OCI-LY7 (cell line): ENCODE results near the gene PCCA. TPM values are rescaled to one million over a fixed set of nuclear protein-coding genes. Genes with fewer than 3 reads are reported as not detected.

ENCODE experiments used
- BruUV-seq: library from RNA; stranded (reverse); fragments of 400-500 nt; replicated peaks from 2 replicates; lab custom pipeline; 2021; lab: Mats Ljungman, UMichigan
- CTCF ChIA-PET: fragments of 300-600 bp; sonication (Branson Sonifier 250); formaldehyde crosslinking; loops from one replicate; lab custom pipeline; 2022; ENCODE audit warnings: antibody characterized with exemption; ENCODE audit not compliant: unreplicated experiment; lab: Charles Lee
- POLR2A ChIA-PET: fragments of 300-600 bp; sonication (Branson Sonifier 250); formaldehyde crosslinking; loops from one replicate; lab custom pipeline; 2022; ENCODE audit warnings: antibody characterized with exemption; lab: Charles Lee
- DNase-seq: peaks from one replicate; pipeline ENCODE4 v3.0.0-alpha.2; 2015; ENCODE audit warnings: low spot score
- H2AFZ ChIP-seq: fragments of 200-600 bp; sonication (generic), shearing (Covaris generic); 2 replicates; pipeline ENCODE4 v1.6.1; 2014; ENCODE audit warnings: mild to moderate bottlenecking, antibody characterized with exemption, low read length, moderate library complexity
- H3K27ac ChIP-seq: fragments of 200-600 bp; sonication (generic); 2 replicates; pipeline ENCODE4 v1.5.1; 2014; ENCODE audit warnings: mixed run types, low read depth, mild to moderate bottlenecking, moderate library complexity, low read length, inconsistent platforms; ENCODE audit not compliant: poor library complexity, severe bottlenecking
- H3K36me3 ChIP-seq: fragments of 200-600 bp; sonication (generic); 2 replicates; pipeline ENCODE4 v1.6.1; 2014; ENCODE audit warnings: mild to moderate bottlenecking, antibody characterized with exemption, low read length, moderate library complexity, mixed read lengths; ENCODE audit not compliant: insufficient read depth
- H3K4me1 ChIP-seq: fragments of 200-600 bp; sonication (generic); 2 replicates; pipeline ENCODE4 v1.5.1; 2014; ENCODE audit warnings: mild to moderate bottlenecking, low read length; ENCODE audit not compliant: insufficient read depth, poor library complexity, severe bottlenecking
- H3K4me2 ChIP-seq: fragments of 200-600 bp; sonication (generic); 2 replicates; pipeline ENCODE4 v1.6.1; 2014; ENCODE audit warnings: mild to moderate bottlenecking, low read length
- H3K4me3 ChIP-seq: fragments of 200-600 bp; sonication (generic); 2 replicates; pipeline ENCODE4 v1.5.1; 2014; ENCODE audit warnings: mild to moderate bottlenecking, low read depth, low read length; ENCODE audit not compliant: poor library complexity, severe bottlenecking
- H3K79me2 ChIP-seq: fragments of 200-600 bp; sonication (generic); 2 replicates; pipeline ENCODE4 v1.6.1; 2016; ENCODE audit warnings: low read depth, mild to moderate bottlenecking, low read length, moderate library complexity, mixed read lengths; ENCODE audit not compliant: insufficient read depth
- H3K9me2 ChIP-seq: fragments of 200-600 bp; sonication (generic); 2 replicates; pipeline ENCODE4 v1.6.1; 2016; ENCODE audit warnings: mild to moderate bottlenecking, low read length, mixed read lengths; ENCODE audit not compliant: insufficient read depth
- H3K9me3 ChIP-seq: fragments of 200-600 bp; sonication (generic); 2 replicates; pipeline ENCODE4 v1.6.1; 2014; ENCODE audit warnings: mild to moderate bottlenecking, mixed run types, low read length, mixed read lengths
- H4K20me1 ChIP-seq: fragments of 200-600 bp; sonication (generic); 2 replicates; pipeline ENCODE4 v1.6.1; 2014; ENCODE audit warnings: mild to moderate bottlenecking, antibody characterized with exemption, low read length, moderate library complexity, mixed read lengths; ENCODE audit not compliant: insufficient read depth
- CTCF ChIP-seq: fragments of 200-600 bp; sonication (generic); conservative IDR thresholded peaks from 2 replicates; pipeline ENCODE4 v1.5.1; 2014; ENCODE audit warnings: mild to moderate bottlenecking, antibody characterized with exemption, low read length, moderate library complexity, mixed read lengths
- EZH2phosphoT487 ChIP-seq: fragments of 200-600 bp; sonication (generic); IDR thresholded peaks from 2 replicates; pipeline ENCODE4 v1.6.1; 2018; ENCODE audit warnings: low read depth, borderline replicate concordance, mild to moderate bottlenecking, mixed run types, antibody characterized with exemption, low read length, moderate library complexity, mixed read lengths
- intact Hi-C: fragments of 100-400 bp; cut with micrococcal nuclease; formaldehyde crosslinking; loops from one replicate; pipeline ENCODE4 v1.10.0; 2022; ENCODE audit not compliant: unreplicated experiment
- total RNA-seq, 2 experiments: library from RNA; depleted of rRNA in 1 of 2; stranded (reverse); fragments of >200 nt in 1 of 2; shearing (Covaris generic) in 1 of 2; gene quantifications; 2 replicates each; pipeline ENCODE4 v1.2.3, GENCODE V29; 2014 to 2022

Gene PCCA
- total RNA-seq, 2 experiments from 2014 or later = 2.7 to 7.2 TPM

GRCh38 chr13:100234006-100234405, 145.1 kb downstream of the PCCA start:
- peaks cover 5% of the 10 kb centered on the region for H3K4me1 ChIP-seq
- no peak overlapping the region for H3K4me2 ChIP-seq
- H3K27ac ChIP-seq = no peak overlapping the region
- no peaks in the 10 kb centered on the region for H4K20me1 ChIP-seq
- TF ChIP-seq EZH2phosphoT487 (no peak), CTCF (no peak)
- ChIA-PET CTCF (no interaction called here), POLR2A (no interaction called here)
- H3K79me2 ChIP-seq = no peaks in the 10 kb centered on the region
- BruUV-seq = no TSS peak
- H3K4me3 ChIP-seq = no peak overlapping the region
- no peak for DNase-seq
- H3K36me3 ChIP-seq = no peaks in the 10 kb centered on the region
- intact Hi-C loops = loop anchor here (10.0 kb wide), 1 partner anchor 579 kb away; no protein-coding TSS in a partner anchor
- H2AFZ ChIP-seq = no peak overlapping the region
- no peaks in the 10 kb centered on the region for H3K9me2 ChIP-seq
- H3K9me3 ChIP-seq = no peaks in the 10 kb centered on the region

- H2AFZ ChIP-seq = no peak overlapping the region
- no peak for TF ChIP-seq EZH2phosphoT487
- no peak for TF ChIP-seq CTCF
- ChIA-PET CTCF (no interaction called here), POLR2A (no interaction called here)
- no peaks in the 10 kb centered on the region for H3K79me2 ChIP-seq
- no peaks in the 10 kb centered on the region for H4K20me1 ChIP-seq
- no peak for DNase-seq
- H3K4me1 ChIP-seq = peaks cover 5% of the 10 kb centered on the region
- no TSS peak for BruUV-seq
- intact Hi-C loops = loop anchor here (10.0 kb wide), 1 partner anchor 580 kb away; no protein-coding TSS in a partner anchor
- no peaks in the 10 kb centered on the region for H3K9me3 ChIP-seq
- no peak overlapping the region for H3K27ac ChIP-seq
- no peaks in the 10 kb centered on the region for H3K36me3 ChIP-seq
- no peak overlapping the region for H3K4me3 ChIP-seq
- no peaks in the 10 kb centered on the region for H3K9me2 ChIP-seq
- no peak overlapping the region for H3K4me2 ChIP-seq
These were observed 145.7 kb downstream of the PCCA start for GRCh38 chr13:100234524-100235136.

GRCh38 chr13:100235311-100235901, 146.5 kb downstream of the PCCA start:
- H4K20me1 ChIP-seq = no peaks in the 10 kb centered on the region
- peaks cover 5% of the 10 kb centered on the region for H3K4me1 ChIP-seq
- POLR2A ChIA-PET = interaction anchor here (0.7 kb wide), 1 partner anchor 151 kb away, joined by 4 read pairs; no protein-coding TSS in a partner anchor
- H3K4me3 ChIP-seq = no peak overlapping the region
- TF ChIP-seq CTCF (peak; percentile 72), EZH2phosphoT487 (no peak)
- CTCF ChIA-PET = no interaction called here
- H3K9me3 ChIP-seq = no peaks in the 10 kb centered on the region
- H3K36me3 ChIP-seq = no peaks in the 10 kb centered on the region
- BruUV-seq = no TSS peak
- no peaks in the 10 kb centered on the region for H3K79me2 ChIP-seq
- H2AFZ ChIP-seq = no peak overlapping the region
- peak; percentile 15 for DNase-seq
- intact Hi-C loops = loop anchor here (10.0 kb wide), 1 partner anchor 581 kb away; no protein-coding TSS in a partner anchor
- peak overlapping the region; percentile 39 for H3K4me2 ChIP-seq
- no peaks in the 10 kb centered on the region for H3K9me2 ChIP-seq
- H3K27ac ChIP-seq = no peak overlapping the region
